H1 (cell line): Measurements from ENCODE around the gene KRTAP10-4. TPM values are rescaled to one million over a fixed set of nuclear protein-coding genes. Genes with fewer than 3 reads are reported as not detected.
A peak's percentile ranks its signal among the peaks of the same experiment; 100 is the strongest.

Experiments
- CTCF ChIA-PET: fragments of 300-600 bp; sonication (Branson Sonifier 250); formaldehyde crosslinking; loops from one replicate; lab custom pipeline; 2021; ENCODE audit not compliant: partially characterized antibody; lab: Charles Lee
- POLR2A ChIA-PET: fragments of 300-600 bp; sonication (Branson Sonifier 250); formaldehyde crosslinking; loops from one replicate; lab custom pipeline; 2021; ENCODE audit warnings: inconsistent platforms; ENCODE audit not compliant: partially characterized antibody; lab: Charles Lee
- DNase-seq, 2 experiments: peaks; one replicate each; pipeline versions ENCODE4 v3.0.0 to v3.0.0-alpha.2; 2010 to 2022; ENCODE audit warnings: low spot score in 2 of 2, low read depth in 1 of 2, mixed read lengths in 1 of 2
- FAIRE-seq: peaks from 2 replicates; lab custom pipeline; 2011; peaks lifted over from hg19 to GRCh38; lab: Jason Lieb, UNC
- H2AFZ ChIP-seq: 2 replicates; pipeline ENCODE4 v1.8.1; 2012; ENCODE audit warnings: low read length, inconsistent platforms
- H2AK5ac ChIP-seq: 2 replicates; pipeline ENCODE4 v1.6.1; 2013; ENCODE audit warnings: low read depth, low read length
- H2BK120ac ChIP-seq: replicated peaks from 2 replicates; pipeline ENCODE3; 2013; ENCODE audit warnings: low read depth, low read length, inconsistent platforms
- H2BK12ac ChIP-seq: 2 replicates; pipeline ENCODE4 v1.6.1; 2013; ENCODE audit warnings: low read depth, low read length
- H2BK15ac ChIP-seq: 2 replicates; pipeline ENCODE4 v1.6.1; 2013; ENCODE audit warnings: low read length
- H2BK20ac ChIP-seq: 2 replicates; pipeline ENCODE4 v1.6.1; 2013; ENCODE audit warnings: low read length
- H2BK5ac ChIP-seq: 2 replicates; pipeline ENCODE4 v1.6.1; 2013; ENCODE audit warnings: low read depth, low read length
- H3K14ac ChIP-seq: 2 replicates; pipeline ENCODE4 v1.6.1; 2013; ENCODE audit warnings: inconsistent platforms; ENCODE audit not compliant: insufficient read length
- H3K18ac ChIP-seq: 2 replicates; pipeline ENCODE4 v1.6.1; 2013; ENCODE audit warnings: low read length; ENCODE audit errors: extremely low read depth
- H3K23ac ChIP-seq: 2 replicates; pipeline ENCODE4 v1.6.1; 2013; ENCODE audit warnings: inconsistent platforms; ENCODE audit not compliant: insufficient read length
- H3K23me2 ChIP-seq: 2 replicates; pipeline ENCODE4 v1.6.1; 2013; ENCODE audit warnings: low read depth, low read length
- H3K27ac ChIP-seq: 2 replicates; pipeline ENCODE4 v1.6.1; 2011; ENCODE audit warnings: low read depth, low read length, inconsistent platforms
- H3K27me3 ChIP-seq, 4 experiments: replicated peaks in 1 of 4; 1 replicate in 1 of 4; 2 replicates in 3 of 4; pipeline versions ENCODE4 v1.6.1 to v1.8.1; 2011 to 2013; ENCODE audit warnings: low read length in 3 of 4, mild to moderate bottlenecking in 3 of 4, inconsistent platforms in 2 of 4, mixed read lengths in 2 of 4, moderate library complexity in 1 of 4; ENCODE audit not compliant: control insufficient read depth in 3 of 4, insufficient read depth in 3 of 4; ENCODE audit errors: extremely low read depth in 1 of 4
- H3K36me3 ChIP-seq, 4 experiments: 2 replicates each; pipeline versions ENCODE4 v1.6.1 to v1.8.1; 2011 to 2013; ENCODE audit warnings: mild to moderate bottlenecking in 4 of 4, low read length in 3 of 4, moderate library complexity in 2 of 4, control low read depth in 1 of 4, inconsistent platforms in 1 of 4; ENCODE audit not compliant: insufficient read depth in 4 of 4, control insufficient read depth in 2 of 4
- H3K4ac ChIP-seq: replicated peaks from 2 replicates; pipeline ENCODE3; 2013; ENCODE audit warnings: low read length, low read depth, mixed read lengths, inconsistent platforms; ENCODE audit not compliant: insufficient read length
- H3K4me1 ChIP-seq, 4 experiments: replicated peaks in 1 of 4; 1 replicate in 1 of 4; 2 replicates in 3 of 4; pipeline versions ENCODE4 v1.6.1 to v1.8.1; 2011 to 2013; ENCODE audit warnings: low read length in 3 of 4, inconsistent platforms in 2 of 4, mixed read lengths in 1 of 4; ENCODE audit not compliant: insufficient read depth in 4 of 4, control insufficient read depth in 3 of 4
- H3K4me2 ChIP-seq, 2 experiments: 2 replicates each; pipeline versions ENCODE4 v1.6.1 to v1.8.1; 2011 to 2013; ENCODE audit warnings: low read depth in 2 of 2, low read length in 2 of 2, control low read depth in 1 of 2, inconsistent platforms in 1 of 2, mild to moderate bottlenecking in 1 of 2; ENCODE audit not compliant: insufficient read depth in 1 of 2
- H3K4me3 ChIP-seq, 4 experiments: fragments of 200-600, 300-600 bp in 1 of 4; sonication (generic), shearing (Covaris generic), sonication (Bioruptor Twin) in 1 of 4; 2 replicates each; pipeline versions ENCODE4 v1.5.1 to v1.8.1; 2011 to 2016; ENCODE audit warnings: low read length in 4 of 4, low read depth in 3 of 4, control low read depth in 2 of 4, inconsistent platforms in 2 of 4, mild to moderate bottlenecking in 2 of 4, mixed read lengths in 1 of 4, moderate library complexity in 1 of 4; ENCODE audit not compliant: insufficient read depth in 2 of 4; ENCODE audit errors: extremely low read depth in 1 of 4
- H3K56ac ChIP-seq: replicated peaks from 2 replicates; pipeline ENCODE3; 2013; ENCODE audit warnings: low read depth, mild to moderate bottlenecking, mixed read lengths, low read length, inconsistent platforms; ENCODE audit not compliant: insufficient read length
- H3K79me1 ChIP-seq: 2 replicates; pipeline ENCODE4 v1.6.1; 2013; ENCODE audit warnings: low read depth, low read length, control low read depth
- H3K79me2 ChIP-seq, 2 experiments: 2 replicates each; pipeline versions ENCODE4 v1.6.1 to v1.8.1; 2012 to 2013; ENCODE audit warnings: low read length in 2 of 2, mild to moderate bottlenecking in 2 of 2, inconsistent platforms in 1 of 2; ENCODE audit not compliant: insufficient read depth in 2 of 2, control insufficient read depth in 1 of 2
- H3K9ac ChIP-seq, 4 experiments: replicated peaks in 1 of 4; 1 replicate in 1 of 4; 2 replicates in 3 of 4; pipeline versions ENCODE4 v1.6.1 to v1.8.1; 2011 to 2013; ENCODE audit warnings: low read depth in 3 of 4, low read length in 3 of 4, control low read depth in 2 of 4, mild to moderate bottlenecking in 2 of 4, moderate library complexity in 2 of 4, inconsistent platforms in 1 of 4; ENCODE audit errors: extremely low read depth in 1 of 4
- H3K9me3 ChIP-seq, 2 experiments: 2 replicates each; pipeline versions ENCODE4 v1.6.1 to v1.8.1; 2012 to 2013; ENCODE audit warnings: mild to moderate bottlenecking in 2 of 2, moderate library complexity in 2 of 2, control low read depth in 1 of 2, inconsistent platforms in 1 of 2, low read depth in 1 of 2, low read length in 1 of 2, mixed read lengths in 1 of 2; ENCODE audit not compliant: insufficient read depth in 2 of 2
- H4K20me1 ChIP-seq, 2 experiments: replicated peaks in 1 of 2; 2 replicates each; pipeline versions ENCODE3 to v1.8.1; 2011 to 2013; ENCODE audit warnings: inconsistent platforms in 2 of 2, low read length in 2 of 2, mild to moderate bottlenecking in 1 of 2; ENCODE audit not compliant: insufficient read depth in 2 of 2, control insufficient read depth in 1 of 2
- H4K5ac ChIP-seq: 2 replicates; pipeline ENCODE4 v1.6.1; 2013; ENCODE audit warnings: low read length, low read depth, mixed read lengths, inconsistent platforms; ENCODE audit not compliant: insufficient read length
- H4K8ac ChIP-seq: 2 replicates; pipeline ENCODE4 v1.8.0; 2013; ENCODE audit warnings: mild to moderate bottlenecking, moderate library complexity, low read length, inconsistent platforms; ENCODE audit not compliant: insufficient read depth; ENCODE audit errors: extremely low read depth
- H4K91ac ChIP-seq: replicated peaks from 2 replicates; pipeline ENCODE3; 2013; ENCODE audit warnings: low read length, mixed read lengths, inconsistent platforms; ENCODE audit not compliant: insufficient read length
- WGBS, 2 experiments: shearing (Covaris generic) in 1 of 2; methylation state at CpG; one replicate each; pipeline versions ENCODE4 v1.1.6 to v1.1.7; 2013 to 2015; ENCODE audit warnings: low lambda C conversion rate in 2 of 2, mixed read lengths in 2 of 2, inconsistent platforms in 1 of 2, low coverage in 1 of 2, missing lambda C conversion rate in 1 of 2; ENCODE audit not compliant: insufficient replicate concordance in 2 of 2, insufficient coverage in 1 of 2, insufficient read length in 1 of 2; ENCODE audit errors: extremely low coverage in 1 of 2, missing lambda C conversion rate in 1 of 2; 5-methylcytosine and 5-hydroxymethylcytosine counted together
- polyA plus RNA-seq, 7 experiments: library from polyadenylated mRNA; depleted of rRNA in 3 of 7; stranded (reverse) in 5 of 7; unstranded in 2 of 7; fragments of >200 nt in 5 of 7; fragments of 200-250 nt in 2 of 7; gene quantifications; 1 replicate in 5 of 7; 2 replicates in 1 of 7; 4 replicates in 1 of 7; pipeline versions ENCODE4 v1.2.1 to v1.2.3, GENCODE V29; 2011 to 2013; ENCODE audit warnings: missing spikeins in 2 of 7, mixed read lengths in 2 of 7
- total RNA-seq: library from RNA; stranded (reverse); fragmentation: NEBNext Ultra II Directional; extraction: Animal tissue kit (Norgen Biotek cat#: 25700); gene quantifications from 2 replicates; pipeline ENCODE4 v1.2.1, GENCODE V29; 2021

The KRTAP10-4 gene
- total and polyA plus RNA-seq, 2 of the 8 experiments (the other 6 are each of a cell fraction or from before 2014, with no cell fraction given) = not detected

DNA sequence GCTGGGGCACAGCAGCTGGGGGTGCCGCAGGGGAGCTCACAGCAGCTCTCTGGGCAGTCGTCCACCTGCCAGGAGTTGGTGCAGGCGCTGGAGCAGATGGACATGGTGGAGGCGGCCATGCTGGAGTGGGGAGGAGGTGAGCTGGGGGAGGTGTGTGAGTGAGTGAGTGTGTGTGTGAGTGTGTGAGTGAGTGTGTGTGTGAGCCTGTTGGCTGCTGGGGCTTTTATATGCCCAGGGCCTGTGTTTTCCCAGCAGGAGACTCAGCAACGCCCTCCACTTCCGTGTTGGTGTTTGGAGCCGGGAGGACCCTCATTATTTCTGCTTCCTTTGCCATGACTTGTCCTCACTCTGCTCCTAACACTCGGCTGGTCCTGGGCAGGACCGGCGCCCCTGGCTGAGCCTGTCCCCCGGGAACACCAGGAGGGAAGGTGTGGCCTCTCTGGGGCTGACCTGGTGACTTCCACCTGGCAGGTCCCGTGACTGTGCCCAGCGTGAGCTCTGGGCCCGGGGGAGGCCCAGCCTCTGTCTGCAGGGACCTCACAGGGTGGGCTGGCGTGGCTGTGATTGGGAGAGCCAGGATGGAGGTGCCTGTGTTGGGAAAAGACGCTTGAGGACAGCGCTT, 22.1 kb upstream of the KRTAP10-4 start, which contains the start of gene KRTAP10-2:
KRTAP10-2 (minus strand) TSS at position 166 of the 622 bp plus-strand sequence; CDS start at position 119, 47 bp downstream.
- POLR2A ChIA-PET = interaction anchor here (1.1 to 1.7 kb wide), 3 partner anchors 11 to 51 kb away, joined by 3 to 5 read pairs (median 3); no protein-coding TSS in a partner anchor

More for the DNA sequence above, 22.1 kb upstream of the KRTAP10-4 start, which contains the start of gene KRTAP10-2:
- no peak within 1 kb of the TSS for H3K4me3 ChIP-seq
- H3K27ac ChIP-seq = no peak within 1 kb of the TSS
- no peak within 1 kb of the TSS; a peak in 1 of 4 replicates for H3K4me2 ChIP-seq
- H4K20me1 ChIP-seq = no peaks in the 10 kb centered on the region
- peak within 1 kb of the TSS; percentile 71 for H4K8ac ChIP-seq
- no peaks in the 10 kb centered on the region for H3K27me3 ChIP-seq
- no peak for FAIRE-seq
- peak within 1 kb of the TSS; percentile 82; the same call in 1 of the 2 replicates for H2AK5ac ChIP-seq
- H2BK120ac ChIP-seq = peak within 1 kb of the TSS; percentile 72
- H4K5ac ChIP-seq = no peak within 1 kb of the TSS
- no peak within 1 kb of the TSS for H3K23ac ChIP-seq
- H2BK5ac ChIP-seq = peak within 1 kb of the TSS; percentile 66
- WGBS, 2 experiments = 87% methylated on average over 13 of the region's 17 CpGs; no CpG with 5 or more reads in 1 of the 2 experiments
- no peaks in the 10 kb centered on the region for H3K79me2 ChIP-seq
- CTCF ChIA-PET = interaction anchor here (0.8 to 1.4 kb wide), 3 partner anchors 159 to 242 kb away, joined by 3 to 4 read pairs (median 3); no protein-coding TSS in a partner anchor
- H2BK20ac ChIP-seq = peak within 1 kb of the TSS; percentile 99
- peak within 1 kb of the TSS; percentile 93 for H4K91ac ChIP-seq
- peak within 1 kb of the TSS; percentile 83 for H3K18ac ChIP-seq
- peaks cover 9 to 35% (median 17%) of the 10 kb centered on the region in 4 experiments for H3K4me1 ChIP-seq
- H3K14ac ChIP-seq = no peak within 1 kb of the TSS
- no peaks in the 10 kb centered on the region for H3K36me3 ChIP-seq
- H3K56ac ChIP-seq = no peak within 1 kb of the TSS
- peak within 1 kb of the TSS; percentile 98; the same call in 1 of the 2 replicates for H2BK15ac ChIP-seq
- H3K9ac ChIP-seq = no peak within 1 kb of the TSS
- DNase-seq = peak in 1 of 2 experiments; percentile 45
- no peaks in the 10 kb centered on the region for H3K23me2 ChIP-seq
- H3K9me3 ChIP-seq = no peaks in the 10 kb centered on the region
- peak within 1 kb of the TSS; percentile 98 for H2BK12ac ChIP-seq
- no peaks in the 10 kb centered on the region for H3K79me1 ChIP-seq
- peak within 1 kb of the TSS; percentile 95 for H3K4ac ChIP-seq
- H2AFZ ChIP-seq = no peak within 1 kb of the TSS
